Effector memory CD4-positive, alpha-beta T cell (primary cell): ENCODE measurements around the gene FCRLB.
"Not testable (repeated sequence)": the region's sequence is repeated elsewhere in the genome, so short reads cannot be mapped to it uniquely, and the experiment has no call there.

Source experiments
- DNase-seq, 3 donors: peaks; one replicate each; pipeline ENCODE4 v3.0.0-alpha.2; 2020
- H3K27ac ChIP-seq: 2 replicates; pipeline ENCODE4 v1.7.0; 2013; ENCODE audit warnings: mild to moderate bottlenecking, low read length, moderate library complexity; ENCODE audit not compliant: insufficient read depth, poor library complexity, severe bottlenecking
- H3K27me3 ChIP-seq: replicated peaks from 2 replicates; pipeline ENCODE4 v1.7.0; 2013; ENCODE audit warnings: mild to moderate bottlenecking, low read length; ENCODE audit not compliant: insufficient read depth, control insufficient read depth, poor library complexity, severe bottlenecking
- H3K36me3 ChIP-seq: 2 replicates; pipeline ENCODE4 v1.7.0; 2013; ENCODE audit warnings: mild to moderate bottlenecking, low read length, moderate library complexity; ENCODE audit not compliant: control insufficient read depth, insufficient read depth
- H3K4me1 ChIP-seq: 2 replicates; pipeline ENCODE4 v1.7.0; 2013; ENCODE audit warnings: low read length, mild to moderate bottlenecking; ENCODE audit not compliant: control insufficient read depth, insufficient read depth, poor library complexity, severe bottlenecking
- H3K4me3 ChIP-seq: 2 replicates; pipeline ENCODE4 v1.7.0; 2013; ENCODE audit warnings: low read length, low read depth, mild to moderate bottlenecking; ENCODE audit not compliant: insufficient read depth, poor library complexity, severe bottlenecking
- H3K9me3 ChIP-seq: 2 replicates; pipeline ENCODE4 v1.7.0; 2013; ENCODE audit warnings: mild to moderate bottlenecking, low read length, moderate library complexity; ENCODE audit not compliant: control insufficient read depth

Gene FCRLB

GRCh38 chr1:161718559-161719324 lies 2.6 kb upstream of the FCRLB start:
- no peaks in the 10 kb centered on the region for H3K27me3 ChIP-seq
- DNase-seq, result no peak
- H3K27ac ChIP-seq, result no peak overlapping the region
- no peak overlapping the region for H3K4me3 ChIP-seq
- no peaks in the 10 kb centered on the region for H3K36me3 ChIP-seq
- H3K9me3 ChIP-seq, result no peaks in the 10 kb centered on the region
- no peaks in the 10 kb centered on the region for H3K4me1 ChIP-seq

- no peak overlapping the region for H3K4me3 ChIP-seq
- no peak overlapping the region for H3K27ac ChIP-seq
- no peaks in the 10 kb centered on the region for H3K36me3 ChIP-seq
- H3K27me3 ChIP-seq, result no peaks in the 10 kb centered on the region
- no peaks in the 10 kb centered on the region for H3K9me3 ChIP-seq
- no peak for DNase-seq
- no peaks in the 10 kb centered on the region for H3K4me1 ChIP-seq
These were observed 2.1 kb upstream of the FCRLB start for GRCh38 chr1:161719325-161719611.

- H3K27ac ChIP-seq, result no peak overlapping the region
- H3K36me3 ChIP-seq, result no peaks in the 10 kb centered on the region
- H3K27me3 ChIP-seq, result no peaks in the 10 kb centered on the region
- no peaks in the 10 kb centered on the region for H3K9me3 ChIP-seq
- no peak for DNase-seq
- H3K4me3 ChIP-seq, result no peak overlapping the region
- H3K4me1 ChIP-seq, result no peaks in the 10 kb centered on the region
These were observed 922 bp upstream of the FCRLB start for GRCh38 chr1:161720422-161720821.

- H3K27ac ChIP-seq, result no peak overlapping the region
- no peaks in the 10 kb centered on the region for H3K9me3 ChIP-seq
- no peaks in the 10 kb centered on the region for H3K27me3 ChIP-seq
- H3K4me1 ChIP-seq, result peaks cover 3% of the 10 kb centered on the region
- no peak for DNase-seq
- no peaks in the 10 kb centered on the region for H3K36me3 ChIP-seq
- H3K4me3 ChIP-seq, result no peak overlapping the region
These were observed 497 bp downstream of the FCRLB start for GRCh38 chr1:161721738-161722343.

GRCh38 chr1:161722406-161722805 lies 1.1 kb downstream of the FCRLB start:
- no peak for DNase-seq
- Histone ChIP-seq H3K27ac (no peak overlapping the region), H3K9me3 (no peaks in the 10 kb centered on the region), H3K4me1 (peaks cover 6% of the 10 kb centered on the region), H3K36me3 (no peaks in the 10 kb centered on the region), H3K4me3 (no peak overlapping the region), H3K27me3 (no peaks in the 10 kb centered on the region)

GRCh38 chr1:161723459-161724141 lies 2.3 kb downstream of the FCRLB start:
- Histone ChIP-seq H3K27me3 (no peaks in the 10 kb centered on the region), H3K9me3 (no peaks in the 10 kb centered on the region), H3K36me3 (no peaks in the 10 kb centered on the region), H3K27ac (no peak overlapping the region), H3K4me1 (peaks cover 10% of the 10 kb centered on the region), H3K4me3 (no peak overlapping the region)
- DNase-seq, result no peak

- H3K36me3 ChIP-seq, H3K9me3 ChIP-seq, H3K27me3 ChIP-seq, DNase-seq: not testable (repeated sequence)
- Histone ChIP-seq H3K27ac (peak overlapping the region; percentile 59), H3K4me1 (peaks cover 10% of the 10 kb centered on the region), H3K4me3 (peak overlapping the region; percentile 84)
These were observed 4.0 kb downstream of the FCRLB start for GRCh38 chr1:161725258-161725907.

- Histone ChIP-seq H3K9me3 (no peaks in the 10 kb centered on the region), H3K27me3 (no peaks in the 10 kb centered on the region), H3K4me3 (peak overlapping the region; percentile 84), H3K4me1 (peaks cover 10% of the 10 kb centered on the region), H3K36me3 (no peaks in the 10 kb centered on the region), H3K27ac (peak overlapping the region; percentile 59)
- peak; percentile 2 to 10 (median 2) for DNase-seq
These were observed 4.6 kb downstream of the FCRLB start for GRCh38 chr1:161725908-161726472.

GRCh38 chr1:161726473-161727255 lies 5.3 kb downstream of the FCRLB start:
- Histone ChIP-seq H3K4me3 (peak overlapping the region; percentile 84), H3K9me3 (no peaks in the 10 kb centered on the region), H3K36me3 (no peaks in the 10 kb centered on the region), H3K4me1 (peaks cover 10% of the 10 kb centered on the region), H3K27ac (peak overlapping the region; percentile 67), H3K27me3 (no peaks in the 10 kb centered on the region)
- DNase-seq, result peak; percentile 49 to 64 (median 60)
